Activated naive CD4-positive, alpha-beta T cell treated with anti-CD3 and anti-CD28 coated beads for 36 hours (primary cell): ENCODE data around the gene GPC2. TPM values are rescaled to one million over a fixed set of nuclear protein-coding genes. Genes with fewer than 3 reads are reported as not detected.

ENCODE experiments used
- CTCF ChIA-PET: fragments of 350-600 bp; sonication (Branson Sonifier 250); formaldehyde crosslinking; loops from one replicate; lab custom pipeline; 2021; ENCODE audit warnings: antibody characterized with exemption; lab: Charles Lee
- DNase-seq: peaks from one replicate; pipeline ENCODE4 v3.0.0-alpha.2; 2020
- H3K27ac Mint-ChIP-seq: one replicate; pipeline ENCODE4 v1.8.0; 2021; ENCODE audit warnings: mild to moderate bottlenecking, mixed read lengths
- H3K27me3 Mint-ChIP-seq: one replicate; pipeline ENCODE4 v1.8.0; 2021; ENCODE audit warnings: low read depth, mixed read lengths
- H3K36me3 Mint-ChIP-seq: one replicate; pipeline ENCODE4 v1.8.0; 2021; ENCODE audit warnings: low read depth, mixed read lengths
- H3K4me1 Mint-ChIP-seq: one replicate; pipeline ENCODE4 v1.8.0; 2021; ENCODE audit warnings: low read depth, mixed read lengths
- H3K4me3 Mint-ChIP-seq: one replicate; pipeline ENCODE4 v1.8.0; 2021; ENCODE audit warnings: mild to moderate bottlenecking, moderate library complexity, mixed read lengths
- H3K9me3 Mint-ChIP-seq: one replicate; pipeline ENCODE4 v1.8.0; 2021; ENCODE audit warnings: mixed read lengths
- intact Hi-C: fragments of 100-400 bp; cut with micrococcal nuclease; formaldehyde crosslinking; loops from one replicate; pipeline ENCODE4 v1.15.1; 2023
- total RNA-seq, 2 experiments: library from RNA; stranded (reverse); gene quantifications; one replicate each; pipeline ENCODE4 v1.2.3, GENCODE V29; 2021

Gene GPC2
- total RNA-seq, 2 experiments from 2014 or later, result 7.6 to 9.5 TPM

GRCh38 chr7:100166970-100167911 is 9.9 kb downstream of the GPC2 start:
- peaks cover 77% of the 10 kb centered on the region for H3K4me1 Mint-ChIP-seq
- CTCF ChIA-PET, result interaction anchor here (0.7 to 2.6 kb wide), 10 partner anchors 7 to 240 kb away, joined by 3 to 12 read pairs (median 5); partner anchors contain the start of gene STAG3
- peak overlapping the region; percentile 74 for H3K27ac Mint-ChIP-seq
- H3K4me3 Mint-ChIP-seq, result peak overlapping the region; percentile 78
- no peaks in the 10 kb centered on the region for H3K9me3 Mint-ChIP-seq
- H3K27me3 Mint-ChIP-seq, result no peaks in the 10 kb centered on the region
- intact Hi-C loops, result loop anchor here (1.0 kb wide), 1 partner anchor 9 kb away; the partner anchor contains the start of gene TRAPPC14
- H3K36me3 Mint-ChIP-seq, result peaks cover 3% of the 10 kb centered on the region
- DNase-seq, result peak; percentile 29

GRCh38 chr7:100166317-100166940 is 10.8 kb downstream of the GPC2 start:
- Mint-ChIP-seq H3K9me3 (no peaks in the 10 kb centered on the region), H3K27ac (peak overlapping the region; percentile 74), H3K4me1 (peaks cover 78% of the 10 kb centered on the region), H3K27me3 (no peaks in the 10 kb centered on the region), H3K36me3 (peaks cover 3% of the 10 kb centered on the region), H3K4me3 (peak overlapping the region; percentile 78)
- intact Hi-C loops, result loop anchor here (1.0 kb wide), 1 partner anchor 8 kb away; the partner anchor contains the start of gene TRAPPC14
- peak; percentile 67 for DNase-seq
- CTCF ChIA-PET, result interaction anchor here (0.8 to 2.6 kb wide), 10 partner anchors 9 to 241 kb away, joined by 3 to 12 read pairs (median 5); partner anchors contain the start of gene STAG3

- Mint-ChIP-seq H3K36me3 (peaks cover 2% of the 10 kb centered on the region), H3K27me3 (no peaks in the 10 kb centered on the region), H3K27ac (peak overlapping the region; percentile 68), H3K4me1 (peaks cover 61% of the 10 kb centered on the region), H3K4me3 (no peak overlapping the region), H3K9me3 (no peaks in the 10 kb centered on the region)
- CTCF ChIA-PET, result interaction anchor here (1.2 kb wide), 1 partner anchor 33 kb away, joined by 3 read pairs; no protein-coding TSS in a partner anchor
- intact Hi-C loops, result no loop called here
- DNase-seq, result no peak
Observed at GRCh38 chr7:100163871-100164270, 13.3 kb downstream of the GPC2 start.

- Mint-ChIP-seq H3K36me3 (peaks cover 2% of the 10 kb centered on the region), H3K4me1 (peaks cover 54% of the 10 kb centered on the region), H3K27ac (peak overlapping the region; percentile 68), H3K9me3 (no peaks in the 10 kb centered on the region), H3K27me3 (no peaks in the 10 kb centered on the region), H3K4me3 (no peak overlapping the region)
- DNase-seq, result peak; percentile 36
- CTCF ChIA-PET, result interaction anchor here (0.6 kb wide), 1 partner anchor 34 kb away, joined by 3 read pairs; no protein-coding TSS in a partner anchor
- intact Hi-C loops, result no loop called here
Observed at GRCh38 chr7:100163006-100163531, 14.1 kb downstream of the GPC2 start.

GRCh38 chr7:100160067-100160466 is 17.1 kb downstream of the GPC2 start:
- Mint-ChIP-seq H3K4me1 (peaks cover 47% of the 10 kb centered on the region), H3K36me3 (peaks cover 6% of the 10 kb centered on the region), H3K4me3 (no peak overlapping the region), H3K27me3 (no peaks in the 10 kb centered on the region), H3K27ac (no peak overlapping the region), H3K9me3 (no peaks in the 10 kb centered on the region)
- CTCF ChIA-PET, result interaction anchor here (0.9 kb wide), 1 partner anchor 8 kb away, joined by 4 read pairs; the partner anchor contains the start of gene GAL3ST4
- intact Hi-C loops, result no loop called here
- no peak for DNase-seq

GRCh38 chr7:100159099-100159623 is 18.0 kb downstream of the GPC2 start:
- Mint-ChIP-seq H3K9me3 (no peaks in the 10 kb centered on the region), H3K27ac (peak overlapping the region; percentile 73), H3K36me3 (peaks cover 6% of the 10 kb centered on the region), H3K4me3 (peak overlapping the region; percentile 78), H3K27me3 (no peaks in the 10 kb centered on the region), H3K4me1 (peaks cover 44% of the 10 kb centered on the region)
- intact Hi-C loops, result no loop called here
- CTCF ChIA-PET, result interaction anchor here (0.7 to 0.9 kb wide), 2 partner anchors 9 to 12 kb away, joined by 4 read pairs; partner anchors contain the start of gene GAL3ST4
- peak; percentile 28 for DNase-seq

- Mint-ChIP-seq H3K27ac (peak within 1 kb of the TSS; percentile 83), H3K9me3 (no peaks in the 10 kb centered on the region), H3K36me3 (peaks cover 10% of the 10 kb centered on the region), H3K27me3 (no peaks in the 10 kb centered on the region), H3K4me1 (peaks cover 37% of the 10 kb centered on the region), H3K4me3 (peak within 1 kb of the TSS; percentile 78)
- CTCF ChIA-PET, result interaction anchor here (2.9 kb wide), 1 partner anchor 59 kb away, joined by 11 read pairs; no protein-coding TSS in a partner anchor
- peak; percentile 94 for DNase-seq
- intact Hi-C loops, result loop anchor here (1.0 kb wide), 2 partner anchors 8 to 10 kb away; partner anchors contain the start of gene LAMTOR4
Observed at GRCh38 chr7:100158229-100159098, 18.7 kb downstream of the GPC2 start, which contains the start of gene TRAPPC14. Gene TRAPPC14 (minus strand): TSS chr7:100158723. CDS start chr7:100158499, 224 bp downstream.

- Mint-ChIP-seq H3K27me3 (no peaks in the 10 kb centered on the region), H3K9me3 (no peaks in the 10 kb centered on the region)
- intact Hi-C loops, result loop anchor here (1.0 kb wide), 2 partner anchors 9 kb away; partner anchors contain the start of gene LAMTOR4
Observed at GRCh38 chr7:100157334-100158228, 19.6 kb downstream of the GPC2 start.

GRCh38 chr7:100157069-100157333 is 20.2 kb downstream of the GPC2 start:
- CTCF ChIA-PET, result interaction anchor here (1.0 to 2.9 kb wide), 4 partner anchors 10 to 61 kb away, joined by 3 to 11 read pairs (median 6); no protein-coding TSS in a partner anchor
- intact Hi-C loops, result no loop called here
- peak overlapping the region; percentile 78 for H3K4me3 Mint-ChIP-seq
- H3K9me3 Mint-ChIP-seq, result no peaks in the 10 kb centered on the region
- H3K27me3 Mint-ChIP-seq, result no peaks in the 10 kb centered on the region
- peaks cover 16% of the 10 kb centered on the region for H3K36me3 Mint-ChIP-seq
- H3K27ac Mint-ChIP-seq, result peak overlapping the region; percentile 83
- no peak for DNase-seq
- H3K4me1 Mint-ChIP-seq, result peaks cover 33% of the 10 kb centered on the region

More at GRCh38 chr7:100157334-100158228, 19.6 kb downstream of the GPC2 start:
- DNase-seq, result peak; percentile 14
- CTCF ChIA-PET, result interaction anchor here (1.0 to 2.9 kb wide), 4 partner anchors 9 to 60 kb away, joined by 3 to 11 read pairs (median 6); no protein-coding TSS in a partner anchor
- Mint-ChIP-seq H3K4me3 (peak overlapping the region; percentile 78), H3K4me1 (peaks cover 29% of the 10 kb centered on the region), H3K27ac (peak overlapping the region; percentile 83), H3K36me3 (peaks cover 12% of the 10 kb centered on the region)
